Mesenteric fat pad (tissue), 1 donor: ENCODE results near the gene CD28. TPM values are rescaled to one million over a fixed set of nuclear protein-coding genes. Genes with fewer than 3 reads are reported as not detected.
"Not testable (repeated sequence)": the region's sequence is repeated elsewhere in the genome, so short reads cannot be mapped to it uniquely, and the experiment has no call there.

Source experiments
- DNase-seq: peaks from one replicate; pipeline ENCODE4 v3.0.0-alpha.2; 2020; ENCODE audit warnings: low spot score
- total RNA-seq: library from RNA; stranded (reverse); fragmentation: NEBNext Ultra II Directional; extraction: Animal tissue kit (Norgen Biotek cat#: 25700); gene quantifications from one replicate; pipeline ENCODE4 v1.2.1, GENCODE V29; 2021
- donor health status: DM: yes; HTN: yes; CAD: no.

Gene CD28
- total RNA-seq, 1 donor from 2014 or later = 15.7 TPM

- DNase-seq = no peak
Measured at GRCh38 chr2:203685789-203686420, 20.5 kb upstream of the CD28 start.

GRCh38 chr2:203687165-203687564, 19.3 kb upstream of the CD28 start:
- no peak for DNase-seq

- DNase-seq = no peak
Measured at GRCh38 chr2:203688798-203689197, 17.6 kb upstream of the CD28 start.

GRCh38 chr2:203689426-203690116, 16.9 kb upstream of the CD28 start:
- DNase-seq = no peak

- DNase-seq = no peak
Measured at GRCh38 chr2:203690117-203690431, 16.4 kb upstream of the CD28 start.

GRCh38 chr2:203690441-203691047, 15.9 kb upstream of the CD28 start:
- no peak for DNase-seq

- no peak for DNase-seq
Measured at GRCh38 chr2:203691149-203691548, 15.3 kb upstream of the CD28 start.

GRCh38 chr2:203692031-203692710, 14.3 kb upstream of the CD28 start:
- DNase-seq = no peak

GRCh38 chr2:203693242-203693879, 13.1 kb upstream of the CD28 start:
- DNase-seq = no peak

- DNase-seq = no peak
Measured at GRCh38 chr2:203694191-203694590, 12.2 kb upstream of the CD28 start.

- DNase-seq = no peak
Measured at GRCh38 chr2:203697190-203697589, 9.2 kb upstream of the CD28 start.

- DNase-seq = not testable (repeated sequence)
Measured at GRCh38 chr2:203697763-203698162, 8.7 kb upstream of the CD28 start.

- not testable (repeated sequence) for DNase-seq
Measured at GRCh38 chr2:203698410-203698809, 8.0 kb upstream of the CD28 start.

GRCh38 chr2:203704430-203704829, 2.0 kb upstream of the CD28 start:
- no peak for DNase-seq

GRCh38 chr2:203705178-203705577, 1.3 kb upstream of the CD28 start:
- DNase-seq = no peak

- no peak for DNase-seq
Measured at GRCh38 chr2:203707530-203707929, 1.1 kb downstream of the CD28 start.

GRCh38 chr2:203708846-203709396, 2.5 kb downstream of the CD28 start:
- DNase-seq = no peak

GRCh38 chr2:203709416-203710040, 3.1 kb downstream of the CD28 start:
- no peak for DNase-seq

- DNase-seq = no peak
Measured at GRCh38 chr2:203710226-203710625, 3.8 kb downstream of the CD28 start.

- DNase-seq = no peak
Measured at GRCh38 chr2:203710952-203711351, 4.5 kb downstream of the CD28 start.

- no peak for DNase-seq
Measured at GRCh38 chr2:203711399-203711798, 5.0 kb downstream of the CD28 start.
